KMS-11 (cell line): ENCODE data around the gene ACAP3.
A peak's percentile ranks its signal among the peaks of the same experiment; 100 is the strongest.

ENCODE experiments used
- H2AFZ ChIP-seq: fragments of 200-600 bp; sonication (generic); 2 replicates; pipeline ENCODE4 v1.6.1; 2016; ENCODE audit warnings: antibody characterized with exemption, mixed run types, low read depth
- H3K27ac ChIP-seq: fragments of 200-600 bp; sonication (generic); 2 replicates; pipeline ENCODE4 v1.6.1; 2016; ENCODE audit warnings: mild to moderate bottlenecking, mixed run types
- H3K27me3 ChIP-seq: fragments of 200-600 bp; sonication (generic); 2 replicates; pipeline ENCODE4 v1.6.1; 2017; ENCODE audit warnings: mild to moderate bottlenecking, low read depth, mixed run types, moderate library complexity; ENCODE audit not compliant: insufficient read depth
- H3K36me3 ChIP-seq: fragments of 200-600 bp; sonication (generic); 2 replicates; pipeline ENCODE4 v1.6.1; 2017; ENCODE audit warnings: mild to moderate bottlenecking, mixed run types; ENCODE audit not compliant: insufficient read depth
- H3K4me1 ChIP-seq: fragments of 200-600 bp; sonication (generic); 2 replicates; pipeline ENCODE4 v1.6.1; 2016; ENCODE audit warnings: mild to moderate bottlenecking, low read depth, mixed run types; ENCODE audit not compliant: poor library complexity, severe bottlenecking
- H3K4me2 ChIP-seq: fragments of 200-600 bp; sonication (generic); 2 replicates; pipeline ENCODE4 v1.7.0; 2016; ENCODE audit warnings: mild to moderate bottlenecking, mixed run types
- H3K4me3 ChIP-seq: fragments of 200-600 bp; sonication (generic); IDR thresholded peaks from 2 replicates; pipeline ENCODE4 v1.6.1; 2017; ENCODE audit warnings: low read depth, low read length, mixed read lengths; ENCODE audit not compliant: insufficient read depth
- H3K79me2 ChIP-seq: fragments of 200-600 bp; sonication (generic); 2 replicates; pipeline ENCODE4 v1.6.1; 2016; ENCODE audit warnings: low read depth, mixed run types; ENCODE audit not compliant: insufficient read depth
- H3K9ac ChIP-seq: fragments of 200-600 bp; sonication (generic); 2 replicates; pipeline ENCODE4 v1.6.1; 2016; ENCODE audit warnings: mild to moderate bottlenecking, mixed run types
- H4K20me1 ChIP-seq: fragments of 200-600 bp; sonication (generic); 2 replicates; pipeline ENCODE4 v1.6.1; 2016; ENCODE audit warnings: mild to moderate bottlenecking, mixed run types; ENCODE audit not compliant: insufficient read depth
- CTCF ChIP-seq: fragments of 200-600 bp; sonication (generic); conservative IDR thresholded peaks from 2 replicates; pipeline ENCODE4 v1.6.1; 2017; ENCODE audit warnings: low read depth, mild to moderate bottlenecking, antibody characterized with exemption, low read length, moderate library complexity, mixed read lengths

The ACAP3 gene

GRCh38 chr1:1302951-1303509, 4.7 kb downstream of the ACAP3 start:
- no peaks in the 10 kb centered on the region; the same call in 1 of the 2 replicates for H4K20me1 ChIP-seq
- H3K27me3 ChIP-seq = no peaks in the 10 kb centered on the region
- H2AFZ ChIP-seq = no peak overlapping the region
- peaks cover 17% of the 10 kb centered on the region for H3K4me1 ChIP-seq
- H3K9ac ChIP-seq = no peak overlapping the region
- peaks cover 24% of the 10 kb centered on the region for H3K79me2 ChIP-seq
- no peak overlapping the region for H3K4me3 ChIP-seq
- no peak overlapping the region for H3K27ac ChIP-seq
- no peak overlapping the region for H3K4me2 ChIP-seq
- TF ChIP-seq CTCF = no peak
- H3K36me3 ChIP-seq = no peaks in the 10 kb centered on the region

GRCh38 chr1:1302006-1302430, 5.7 kb downstream of the ACAP3 start:
- Histone ChIP-seq H3K9ac (no peak overlapping the region), H3K4me3 (no peak overlapping the region), H2AFZ (no peak overlapping the region), H3K36me3 (no peaks in the 10 kb centered on the region), H3K27me3 (no peaks in the 10 kb centered on the region), H3K4me2 (no peak overlapping the region), H3K4me1 (peaks cover 17% of the 10 kb centered on the region), H3K27ac (no peak overlapping the region), H3K79me2 (peaks cover 20% of the 10 kb centered on the region), H4K20me1 (no peaks in the 10 kb centered on the region; the same call in 1 of the 2 replicates)
- TF ChIP-seq CTCF = peak; percentile 53

- no peaks in the 10 kb centered on the region for H3K36me3 ChIP-seq
- H3K79me2 ChIP-seq = peaks cover 8% of the 10 kb centered on the region
- peak; percentile 30; the same call in 1 of the 2 replicates for TF ChIP-seq CTCF
- no peak overlapping the region for H3K4me3 ChIP-seq
- H2AFZ ChIP-seq = no peak overlapping the region
- peaks cover 10% of the 10 kb centered on the region for H3K4me1 ChIP-seq
- no peak overlapping the region for H3K27ac ChIP-seq
- H3K27me3 ChIP-seq = no peaks in the 10 kb centered on the region
- H4K20me1 ChIP-seq = no peaks in the 10 kb centered on the region; the same call in 1 of the 2 replicates
- H3K4me2 ChIP-seq = no peak overlapping the region
- no peak overlapping the region for H3K9ac ChIP-seq
These were observed 7.4 kb downstream of the ACAP3 start for GRCh38 chr1:1300352-1300739.

- no peak overlapping the region for H3K27ac ChIP-seq
- no peaks in the 10 kb centered on the region for H3K36me3 ChIP-seq
- no peaks in the 10 kb centered on the region for H3K27me3 ChIP-seq
- no peak overlapping the region for H2AFZ ChIP-seq
- no peak overlapping the region for H3K4me3 ChIP-seq
- H3K4me2 ChIP-seq = no peak overlapping the region
- peak; percentile 69 for TF ChIP-seq CTCF
- peaks cover 5% of the 10 kb centered on the region for H3K4me1 ChIP-seq
- H3K79me2 ChIP-seq = peaks cover 5% of the 10 kb centered on the region
- H3K9ac ChIP-seq = no peak overlapping the region
- H4K20me1 ChIP-seq = no peaks in the 10 kb centered on the region; the same call in 1 of the 2 replicates
These were observed 7.9 kb downstream of the ACAP3 start for GRCh38 chr1:1299686-1300351.
